Measurements from ENCODE around the gene WNT5B. TPM values are rescaled to one million over a fixed set of nuclear protein-coding genes. Genes with fewer than 3 reads are reported as not detected.

WNT5B gene
- total and polyA plus RNA-seq, 2 of the 8 experiments (the other 6 are each of a cell fraction or from before 2014, with no cell fraction given) = 0.91 to 1.2 TPM

GRCh38 chr12:1604464-1604863 lies 24.6 kb upstream of the WNT5B start (continued):
- TF ChIP-seq POLR2AphosphoS5 (IDR thresholded peaks at IDR 0.05; ENCODE audit: low read depth, low read length) = no peak
- no peak for TF ChIP-seq CHD1 (IDR thresholded peaks at IDR 0.05; ENCODE audit: low read depth, low read length)
- no peak for TF ChIP-seq BACH1 (IDR thresholded peaks at IDR 0.05; ENCODE audit: low read length)
- no peak for TF ChIP-seq ASH2L (IDR thresholded peaks at IDR 0.05; ENCODE audit: low read length)
- no peak for TF ChIP-seq SUZ12 (IDR thresholded peaks at IDR 0.05; ENCODE audit: low read length)
- TF ChIP-seq TEAD4 (IDR thresholded peaks at IDR 0.05; ENCODE audit: low read depth, low read length) = no peak
- TF ChIP-seq SP2 (IDR thresholded peaks at IDR 0.05; ENCODE audit: low read length) = no peak

Measured in H1 (cell line).